ENCODE results near the gene HIGD1C. TPM values are rescaled to one million over a fixed set of nuclear protein-coding genes. Genes with fewer than 3 reads are reported as not detected.
"Not testable (repeated sequence)": the region's sequence is repeated elsewhere in the genome, so short reads cannot be mapped to it uniquely, and the experiment has no call there.

HIGD1C gene
- total RNA-seq, 4 donors from 2014 or later: not detected

GRCh38 chr12:50949801-50950302 lies 2.5 kb upstream of the HIGD1C start:
- no peaks in the 10 kb centered on the region for H3K9me3 ChIP-seq
- no peaks in the 10 kb centered on the region for H3K4me1 ChIP-seq
- H3K4me3 ChIP-seq: no peak overlapping the region
- TF ChIP-seq POLR2AphosphoS5 (IDR thresholded peaks at IDR 0.05): no peak
- no peak for TF ChIP-seq POLR2A (IDR thresholded peaks at IDR 0.05)
- TF ChIP-seq, protein P1, sequence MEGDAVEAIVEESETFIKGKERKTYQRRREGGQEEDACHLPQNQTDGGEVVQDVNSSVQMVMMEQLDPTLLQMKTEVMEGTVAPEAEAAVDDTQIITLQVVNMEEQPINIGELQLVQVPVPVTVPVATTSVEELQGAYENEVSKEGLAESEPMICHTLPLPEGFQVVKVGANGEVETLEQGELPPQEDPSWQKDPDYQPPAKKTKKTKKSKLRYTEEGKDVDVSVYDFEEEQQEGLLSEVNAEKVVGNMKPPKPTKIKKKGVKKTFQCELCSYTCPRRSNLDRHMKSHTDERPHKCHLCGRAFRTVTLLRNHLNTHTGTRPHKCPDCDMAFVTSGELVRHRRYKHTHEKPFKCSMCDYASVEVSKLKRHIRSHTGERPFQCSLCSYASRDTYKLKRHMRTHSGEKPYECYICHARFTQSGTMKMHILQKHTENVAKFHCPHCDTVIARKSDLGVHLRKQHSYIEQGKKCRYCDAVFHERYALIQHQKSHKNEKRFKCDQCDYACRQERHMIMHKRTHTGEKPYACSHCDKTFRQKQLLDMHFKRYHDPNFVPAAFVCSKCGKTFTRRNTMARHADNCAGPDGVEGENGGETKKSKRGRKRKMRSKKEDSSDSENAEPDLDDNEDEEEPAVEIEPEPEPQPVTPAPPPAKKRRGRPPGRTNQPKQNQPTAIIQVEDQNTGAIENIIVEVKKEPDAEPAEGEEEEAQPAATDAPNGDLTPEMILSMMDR (IDR thresholded peaks at IDR 0.05): no peak
- TF ChIP-seq EP300 (IDR thresholded peaks at IDR 0.05): no peak
- peaks cover 0 to 14% of the 10 kb centered on the region in 2 donors for H3K36me3 ChIP-seq
- no peak for ATAC-seq
- H3K27me3 ChIP-seq: no peaks in the 10 kb centered on the region
- WGBS, 2 donors (ENCODE audit: low coverage in 1 of 2): 80 to 97% methylated on average over 1 to 2 of the region's 4 CpGs
- H3K27ac ChIP-seq: no peak overlapping the region

DNA sequence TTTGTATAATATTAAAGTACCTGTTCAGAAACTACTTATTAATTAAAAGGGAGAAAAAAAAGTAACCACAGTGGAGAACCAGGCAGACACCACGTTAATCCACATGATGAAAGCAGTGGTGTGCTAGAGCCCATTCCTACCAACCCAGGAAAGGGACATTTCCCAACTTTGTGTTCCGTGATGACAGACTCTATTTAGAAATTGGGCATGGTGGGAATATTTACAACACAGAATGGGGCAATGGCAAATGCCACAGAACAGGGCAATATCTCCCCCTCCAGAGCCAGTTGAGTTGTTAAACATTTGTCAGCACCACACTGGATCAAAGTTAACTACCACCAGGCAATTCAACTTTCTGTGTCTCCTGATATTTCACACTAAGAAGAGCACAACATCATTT lies 1.2 kb upstream of the HIGD1C start:
- H3K36me3 ChIP-seq: peaks cover 0 to 16% of the 10 kb centered on the region in 2 donors
- no peak overlapping the region for H3K4me3 ChIP-seq
- 91 to 92% methylated on average over 2 of the region's 2 CpGs for WGBS, 2 donors (ENCODE audit: low coverage in 1 of 2)
- TF ChIP-seq, protein P1 (IDR thresholded peaks at IDR 0.05): no peak
- TF ChIP-seq POLR2AphosphoS5 (IDR thresholded peaks at IDR 0.05): no peak
- TF ChIP-seq EP300 (IDR thresholded peaks at IDR 0.05): no peak
- TF ChIP-seq POLR2A (IDR thresholded peaks at IDR 0.05): no peak
- H3K27me3 ChIP-seq: no peaks in the 10 kb centered on the region
- no peaks in the 10 kb centered on the region for H3K9me3 ChIP-seq
- H3K4me1 ChIP-seq: no peaks in the 10 kb centered on the region
- no peak for ATAC-seq
- H3K27ac ChIP-seq: no peak overlapping the region

- TF ChIP-seq, protein P1 (IDR thresholded peaks at IDR 0.05): no peak
- TF ChIP-seq EP300 (IDR thresholded peaks at IDR 0.05): no peak
- no peak for TF ChIP-seq POLR2A (IDR thresholded peaks at IDR 0.05)
- no peak for TF ChIP-seq POLR2AphosphoS5 (IDR thresholded peaks at IDR 0.05)
- WGBS, 2 donors (ENCODE audit: low coverage in 1 of 2): 87 to 91% methylated on average over 7 of the region's 7 CpGs
- no peak overlapping the region for H3K27ac ChIP-seq
- no peak for ATAC-seq
- no peaks in the 10 kb centered on the region for H3K9me3 ChIP-seq
- no peak overlapping the region for H3K4me3 ChIP-seq
- peaks cover 0 to 16% of the 10 kb centered on the region in 2 donors for H3K36me3 ChIP-seq
- no peaks in the 10 kb centered on the region for H3K27me3 ChIP-seq
- no peaks in the 10 kb centered on the region for H3K4me1 ChIP-seq
These were observed 703 bp downstream of the HIGD1C start for GRCh38 chr12:50953047-50953446.

- H3K27me3 ChIP-seq, H3K4me3 ChIP-seq, ATAC-seq, H3K9me3 ChIP-seq, H3K27ac ChIP-seq, H3K4me1 ChIP-seq: not testable (repeated sequence)
- WGBS, 2 donors (ENCODE audit: low coverage in 1 of 2): 92 to 100% methylated on average over 1 to 2 of the region's 2 CpGs
- H3K36me3 ChIP-seq: peaks cover 0 to 16% of the 10 kb centered on the region in 2 donors
These were observed 2.4 kb downstream of the HIGD1C start for GRCh38 chr12:50954789-50955188.

DNA sequence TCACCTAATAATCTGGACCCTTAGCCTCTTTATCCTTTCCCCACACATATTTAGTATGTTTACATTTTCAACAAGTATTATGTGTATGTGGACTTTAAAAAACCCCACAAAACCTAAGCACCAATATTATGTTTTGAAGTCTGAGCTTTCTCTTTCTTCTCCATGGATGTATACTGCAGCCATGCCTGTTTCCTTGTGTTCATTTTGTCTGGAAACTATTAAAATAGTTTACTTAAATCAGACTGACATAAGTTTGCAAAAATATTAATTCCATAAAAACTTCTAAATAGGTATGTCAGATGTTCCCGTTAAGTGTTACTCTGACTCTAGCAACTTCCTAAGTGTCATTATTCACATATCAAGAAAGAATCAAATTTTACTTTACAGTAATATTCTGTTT lies 2.9 kb downstream of the HIGD1C start:
- no peak overlapping the region for H3K4me3 ChIP-seq
- H3K9me3 ChIP-seq: no peaks in the 10 kb centered on the region
- H3K27ac ChIP-seq: no peak overlapping the region
- ATAC-seq: no peak
- WGBS, 2 donors (ENCODE audit: low coverage in 1 of 2): 86 to 87% methylated on average over 1 of the region's 1 CpG
- no peaks in the 10 kb centered on the region for H3K27me3 ChIP-seq
- no peaks in the 10 kb centered on the region for H3K4me1 ChIP-seq
- TF ChIP-seq, protein P1 (IDR thresholded peaks at IDR 0.05): no peak
- no peak for TF ChIP-seq POLR2AphosphoS5 (IDR thresholded peaks at IDR 0.05)
- H3K36me3 ChIP-seq: peaks cover 0 to 16% of the 10 kb centered on the region in 2 donors
